ENCODE data around the gene LRRC71.

The LRRC71 gene

GRCh38 chr1:156936721-156937220 is 16.3 kb downstream of the LRRC71 start:
- in situ Hi-C loops (cut with HindIII; ENCODE audit: low pct_ligation_motif_present, low pct_unique_long_range_greater_than_20kb, low sequenced_read_pairs), result no loop called here

GRCh38 chr1:156937883-156938282 is 17.5 kb downstream of the LRRC71 start:
- in situ Hi-C loops (cut with HindIII; ENCODE audit: low pct_ligation_motif_present, low pct_unique_long_range_greater_than_20kb, low sequenced_read_pairs), result no loop called here

More at GRCh38 chr1:156936721-156937220, 16.3 kb downstream of the LRRC71 start:
- no peak for DNase-seq

GRCh38 chr1:156938813-156939212 is 18.4 kb downstream of the LRRC71 start:
- in situ Hi-C loops (cut with HindIII; ENCODE audit: low pct_ligation_motif_present, low pct_unique_long_range_greater_than_20kb, low sequenced_read_pairs), result no loop called here
- DNase-seq, result no peak

More at GRCh38 chr1:156937883-156938282, 17.5 kb downstream of the LRRC71 start:
- DNase-seq, result no peak

- DNase-seq, result no peak
- in situ Hi-C loops (cut with HindIII; ENCODE audit: low pct_ligation_motif_present, low pct_unique_long_range_greater_than_20kb, low sequenced_read_pairs), result no loop called here
Observed at GRCh38 chr1:156939786-156940334, 19.4 kb downstream of the LRRC71 start.

- no peak for DNase-seq
- in situ Hi-C loops (cut with HindIII; ENCODE audit: low pct_ligation_motif_present, low pct_unique_long_range_greater_than_20kb, low sequenced_read_pairs), result no loop called here
Observed at GRCh38 chr1:156941675-156942074, 21.2 kb downstream of the LRRC71 start.

- no peak for DNase-seq
- in situ Hi-C loops (cut with HindIII; ENCODE audit: low pct_ligation_motif_present, low pct_unique_long_range_greater_than_20kb, low sequenced_read_pairs), result no loop called here
Observed at GRCh38 chr1:156942176-156942575, 21.7 kb downstream of the LRRC71 start.

GRCh38 chr1:156942576-156942975 is 22.1 kb downstream of the LRRC71 start:
- DNase-seq, result no peak
- in situ Hi-C loops (cut with HindIII; ENCODE audit: low pct_ligation_motif_present, low pct_unique_long_range_greater_than_20kb, low sequenced_read_pairs), result no loop called here

- in situ Hi-C loops (cut with HindIII; ENCODE audit: low pct_ligation_motif_present, low pct_unique_long_range_greater_than_20kb, low sequenced_read_pairs), result no loop called here
- no peak for DNase-seq
Observed at GRCh38 chr1:156943756-156944155, 23.3 kb downstream of the LRRC71 start.

- DNase-seq, result no peak
- in situ Hi-C loops (cut with HindIII; ENCODE audit: low pct_ligation_motif_present, low pct_unique_long_range_greater_than_20kb, low sequenced_read_pairs), result no loop called here
Observed at GRCh38 chr1:156944268-156944667, 23.8 kb downstream of the LRRC71 start.

- no peak for DNase-seq
- in situ Hi-C loops (cut with HindIII; ENCODE audit: low pct_ligation_motif_present, low pct_unique_long_range_greater_than_20kb, low sequenced_read_pairs), result no loop called here
Observed at GRCh38 chr1:156944848-156945247, 24.4 kb downstream of the LRRC71 start.

GRCh38 chr1:156945881-156946661 is 25.6 kb downstream of the LRRC71 start:
- in situ Hi-C loops (cut with HindIII; ENCODE audit: low pct_ligation_motif_present, low pct_unique_long_range_greater_than_20kb, low sequenced_read_pairs), result no loop called here
- no peak for DNase-seq

GRCh38 chr1:156947127-156947526 is 26.7 kb downstream of the LRRC71 start:
- in situ Hi-C loops (cut with HindIII; ENCODE audit: low pct_ligation_motif_present, low pct_unique_long_range_greater_than_20kb, low sequenced_read_pairs), result no loop called here
- no peak for DNase-seq

GRCh38 chr1:156947818-156948525 is 27.5 kb downstream of the LRRC71 start:
- no peak for DNase-seq
- in situ Hi-C loops (cut with HindIII; ENCODE audit: low pct_ligation_motif_present, low pct_unique_long_range_greater_than_20kb, low sequenced_read_pairs), result no loop called here

- DNase-seq, result no peak
- in situ Hi-C loops (cut with HindIII; ENCODE audit: low pct_ligation_motif_present, low pct_unique_long_range_greater_than_20kb, low sequenced_read_pairs), result no loop called here
Observed at GRCh38 chr1:156948708-156949107, 28.3 kb downstream of the LRRC71 start.

GRCh38 chr1:156949127-156949526 is 28.7 kb downstream of the LRRC71 start:
- in situ Hi-C loops (cut with HindIII; ENCODE audit: low pct_ligation_motif_present, low pct_unique_long_range_greater_than_20kb, low sequenced_read_pairs), result no loop called here

GRCh38 chr1:156951371-156951770 is 30.9 kb downstream of the LRRC71 start:
- in situ Hi-C loops (cut with HindIII; ENCODE audit: low pct_ligation_motif_present, low pct_unique_long_range_greater_than_20kb, low sequenced_read_pairs), result no loop called here

More at GRCh38 chr1:156949127-156949526, 28.7 kb downstream of the LRRC71 start:
- no peak for DNase-seq

GRCh38 chr1:156953571-156953970 is 33.1 kb downstream of the LRRC71 start:
- in situ Hi-C loops (cut with HindIII; ENCODE audit: low pct_ligation_motif_present, low pct_unique_long_range_greater_than_20kb, low sequenced_read_pairs), result no loop called here
- DNase-seq, result no peak

More at GRCh38 chr1:156951371-156951770, 30.9 kb downstream of the LRRC71 start:
- DNase-seq, result no peak

- DNase-seq, result no peak
- in situ Hi-C loops (cut with HindIII; ENCODE audit: low pct_ligation_motif_present, low pct_unique_long_range_greater_than_20kb, low sequenced_read_pairs), result no loop called here
Observed at GRCh38 chr1:156956333-156956732, 35.9 kb downstream of the LRRC71 start.

- no peak for DNase-seq
- in situ Hi-C loops (cut with HindIII; ENCODE audit: low pct_ligation_motif_present, low pct_unique_long_range_greater_than_20kb, low sequenced_read_pairs), result no loop called here
Observed at GRCh38 chr1:156957634-156958033, 37.2 kb downstream of the LRRC71 start.

All from ACHN (cell line).